Nucleus accumbens (tissue), 56 donors: ENCODE results near the gene LARP1.
"Not testable (repeated sequence)": the region's sequence is repeated elsewhere in the genome, so short reads cannot be mapped to it uniquely, and the experiment has no call there.

Experiments used
- DNase-seq, 56 donors: peaks; one replicate each; lab custom pipeline; 2025; lab: John Stamatoyannopoulos, UW

LARP1 gene

GRCh38 chr5:154755361-154756008 lies at the start of gene LARP1:
TSS of gene LARP1 (plus strand) at chr5:154755377. CDS start at chr5:154755758, 381 bp downstream.
- DNase-seq = peak in 26 of 56 donors; percentile 32 to 81 (median 54)

GRCh38 chr5:154706416-154706815 lies 48.8 kb upstream of the LARP1 start:
- DNase-seq = no peak

- DNase-seq = no peak
These were observed 47.5 kb upstream of the LARP1 start for GRCh38 chr5:154707641-154708040.

GRCh38 chr5:154708207-154708606 lies 47.0 kb upstream of the LARP1 start:
- no peak for DNase-seq

GRCh38 chr5:154708846-154709245 lies 46.3 kb upstream of the LARP1 start:
- no peak for DNase-seq

DNA sequence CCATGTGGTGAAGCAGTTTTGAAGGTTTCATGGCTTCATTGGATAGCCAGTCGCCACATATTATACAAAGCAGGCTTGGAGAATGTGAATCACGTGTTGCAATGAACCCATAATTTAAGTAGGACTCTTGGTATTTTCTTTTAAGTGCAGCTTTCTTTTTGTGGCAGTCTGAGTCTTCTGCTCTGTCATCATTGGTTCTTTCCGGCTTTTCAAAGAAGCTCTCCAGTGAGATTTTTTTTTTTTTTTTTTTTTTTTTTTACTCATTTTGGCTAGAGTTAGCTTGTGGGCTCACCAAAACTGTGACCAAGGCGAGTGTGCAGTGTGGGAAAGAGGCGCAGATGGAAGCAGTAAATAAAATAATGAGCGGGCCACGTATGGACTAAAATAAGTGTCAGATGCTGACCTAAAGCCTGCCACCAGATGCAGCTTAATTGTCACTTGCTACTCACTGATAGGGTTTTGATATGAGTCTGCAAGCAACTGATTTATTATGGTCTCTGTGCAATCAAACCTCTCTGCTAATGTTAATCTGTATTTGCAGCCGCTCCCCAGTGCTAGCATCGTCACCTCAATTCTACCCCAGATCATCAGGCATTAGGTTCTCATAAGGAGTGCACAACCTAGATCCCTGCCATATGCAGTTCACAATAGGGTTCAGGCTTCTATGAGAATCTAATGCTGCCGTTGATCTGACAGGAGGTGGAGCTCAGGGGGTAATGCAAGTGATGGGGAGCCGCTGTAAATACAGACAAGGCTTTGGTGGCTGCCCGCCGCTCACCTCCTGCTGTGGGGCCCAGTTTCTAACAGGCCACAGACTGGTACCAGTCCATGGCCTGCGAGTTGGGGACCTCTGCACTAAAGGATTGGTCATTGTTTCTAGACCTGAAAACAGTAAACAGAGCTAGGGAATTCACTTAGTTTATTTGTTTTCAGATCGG lies 45.5 kb upstream of the LARP1 start:
- no peak for DNase-seq

- no peak for DNase-seq
These were observed 42.4 kb upstream of the LARP1 start for GRCh38 chr5:154712518-154713437.

GRCh38 chr5:154713615-154714125 lies 41.5 kb upstream of the LARP1 start:
- DNase-seq = peak in 1 of 56 donors; percentile 3

- no peak for DNase-seq
These were observed 40.8 kb upstream of the LARP1 start for GRCh38 chr5:154714266-154714986.

GRCh38 chr5:154721481-154722058 lies 33.6 kb upstream of the LARP1 start:
- no peak for DNase-seq

GRCh38 chr5:154722097-154722496 lies 33.1 kb upstream of the LARP1 start:
- DNase-seq = no peak

DNA sequence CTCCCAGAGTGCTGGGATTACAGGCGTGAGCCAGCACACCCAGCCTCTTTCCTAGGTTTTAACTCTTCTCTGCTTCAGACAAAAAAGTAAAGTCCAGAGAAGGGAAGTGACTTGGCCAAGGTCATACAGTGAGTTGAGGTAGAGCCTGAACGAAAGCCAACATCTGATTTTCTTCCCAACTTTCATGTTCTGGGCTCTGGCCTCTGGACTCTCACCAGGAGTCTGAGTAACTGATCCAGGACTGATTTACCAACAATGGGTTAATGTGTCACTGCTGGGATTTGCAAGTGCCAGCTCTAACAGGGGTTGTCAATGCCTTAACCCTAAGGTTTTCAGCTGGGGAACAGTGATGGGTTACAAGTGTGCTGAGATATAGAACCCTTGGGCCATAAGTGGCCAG lies 32.2 kb upstream of the LARP1 start:
- no peak for DNase-seq

DNA sequence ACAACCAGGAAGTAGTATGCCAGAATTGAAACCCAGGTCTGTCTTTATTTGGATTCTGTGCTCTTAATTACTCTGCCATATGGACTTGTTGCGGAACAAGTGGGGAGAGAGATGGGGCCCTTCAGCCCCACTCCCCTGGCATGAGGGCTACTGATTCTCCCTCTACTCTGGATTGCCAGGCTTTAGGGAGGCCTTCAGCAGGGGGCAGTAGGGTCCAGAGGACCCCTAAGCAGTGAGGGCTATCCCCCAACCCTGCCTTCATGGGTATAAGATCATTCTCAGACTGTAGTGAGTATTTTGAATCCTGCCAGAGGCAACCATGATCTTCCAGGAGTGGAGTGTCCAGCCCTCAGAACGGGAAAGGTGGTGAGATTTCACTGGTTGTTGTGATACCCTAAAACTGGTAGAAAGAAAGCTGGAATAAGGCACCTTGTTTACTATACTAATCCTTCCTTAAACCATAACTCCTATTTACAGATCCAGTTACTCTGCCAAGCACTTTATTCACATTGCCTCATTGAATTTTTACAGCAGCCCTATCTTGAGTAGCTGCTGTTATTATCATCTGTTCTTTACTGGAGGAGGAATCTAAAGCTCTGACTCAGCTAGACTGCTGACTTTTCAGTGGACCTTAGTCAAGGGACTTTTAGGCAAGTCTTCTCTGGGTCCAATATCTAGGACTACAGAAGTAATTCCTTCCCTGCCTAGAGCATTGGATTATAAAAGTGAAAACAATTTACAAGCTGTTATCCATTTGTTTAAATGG lies 31.3 kb upstream of the LARP1 start:
- DNase-seq = no peak

DNA sequence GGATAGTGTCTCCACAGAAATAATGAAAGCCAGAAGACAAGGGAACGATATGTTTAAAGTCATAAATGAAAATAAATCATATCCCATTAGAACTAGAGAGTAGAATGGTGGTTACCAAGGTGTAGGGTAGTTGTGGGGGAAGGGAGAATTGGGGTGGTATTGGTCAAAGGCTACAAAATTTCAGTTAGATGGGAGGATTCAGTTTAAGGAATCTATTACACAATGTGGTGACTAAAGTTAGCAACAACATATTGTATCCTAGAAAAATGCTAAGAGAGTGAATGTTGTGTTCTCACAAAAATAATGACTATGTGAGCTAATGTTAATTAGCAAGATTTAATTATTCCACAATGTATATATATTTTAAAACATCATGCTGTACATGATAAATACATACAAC lies 27.8 kb upstream of the LARP1 start:
- no peak for DNase-seq

DNA sequence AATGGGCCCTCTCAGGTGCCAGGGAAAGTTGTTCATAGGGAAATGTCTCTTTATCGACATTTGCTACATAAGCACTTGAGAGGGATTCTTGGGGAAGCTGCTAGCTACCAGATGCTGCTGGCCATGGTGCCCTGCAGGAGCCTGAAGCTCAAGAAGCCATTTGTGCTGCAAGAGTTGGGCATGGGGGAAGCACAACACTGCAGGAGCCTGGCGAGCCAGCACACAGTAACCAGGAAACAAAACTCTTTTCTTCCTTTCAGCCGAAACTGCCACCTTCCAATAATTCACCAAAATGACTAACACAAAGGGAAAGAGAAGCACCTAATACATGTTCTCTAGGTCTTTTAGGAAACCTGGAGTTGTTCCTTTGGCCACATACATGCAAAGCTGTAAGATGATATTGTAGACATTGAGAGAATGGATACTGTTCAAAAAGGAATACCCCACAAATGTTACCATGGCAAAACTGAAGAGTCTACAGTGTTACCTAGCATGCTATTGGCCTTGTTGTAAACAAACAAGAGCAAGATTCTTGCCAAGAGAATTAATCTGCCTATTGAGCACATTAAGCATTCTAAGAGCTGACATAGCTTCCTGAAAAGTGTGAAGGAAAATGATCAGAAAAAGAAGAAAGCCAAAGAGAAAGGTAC lies 26.1 kb upstream of the LARP1 start:
- DNase-seq = no peak

DNA sequence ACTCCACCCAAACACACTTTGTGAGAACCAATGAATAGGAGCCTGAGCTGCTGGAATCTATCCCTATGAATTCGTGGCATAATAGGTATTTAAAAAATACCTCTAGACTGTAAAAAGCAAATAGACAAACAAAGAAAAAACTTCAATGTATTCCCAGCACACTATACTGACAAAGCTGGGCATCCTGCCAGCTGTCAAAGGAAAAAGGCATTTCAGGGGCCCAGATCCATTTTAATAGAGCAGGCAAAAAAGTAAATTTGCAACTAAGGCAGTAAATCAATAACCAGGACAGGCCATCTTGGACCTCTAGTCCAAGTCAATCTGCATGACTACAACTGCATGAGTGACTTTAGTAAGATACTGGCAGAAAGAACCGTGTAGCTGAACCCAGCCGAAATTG lies 25.6 kb upstream of the LARP1 start:
- DNase-seq = no peak

DNA sequence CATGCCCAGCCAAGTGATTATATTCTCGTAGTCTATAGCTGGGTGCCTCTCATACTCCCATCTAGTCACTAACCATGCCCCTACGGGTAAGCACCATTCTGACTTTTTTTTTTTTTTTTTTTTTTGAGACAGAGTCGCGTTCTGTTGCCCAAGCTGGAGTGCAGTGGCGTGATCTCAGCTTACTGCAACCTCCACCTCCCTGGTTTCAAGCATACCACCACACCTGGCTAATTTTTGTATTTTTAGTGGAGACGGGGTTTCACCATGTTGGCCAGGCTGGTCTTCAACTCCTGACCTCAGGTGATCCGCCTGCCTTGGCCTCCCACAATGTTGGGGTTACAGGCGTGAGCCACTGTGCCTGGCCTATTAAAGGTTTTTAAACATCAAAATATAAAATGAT lies 24.4 kb upstream of the LARP1 start:
- not testable (repeated sequence) for DNase-seq

- no peak for DNase-seq
These were observed 23.0 kb upstream of the LARP1 start for GRCh38 chr5:154732212-154732611.
